ENCODE data around the gene SPRN. TPM values are rescaled to one million over a fixed set of nuclear protein-coding genes. Genes with fewer than 3 reads are reported as not detected.

SPRN gene
- total and polyA plus RNA-seq, 2 of the 4 experiments (the other 2 are of a cell fraction) = 0.36 to 2.3 TPM

- ChIA-PET POLR2A (ENCODE audit: unreplicated experiment) (no interaction called here), CTCF (no interaction called here)
- ATAC-seq (ENCODE audit: low read depth) (no peak), DNase-seq (no peak)
- Histone ChIP-seq H3K4me2 (ENCODE audit: low read depth, low read length) (no peak overlapping the region), H3K4me3 (ENCODE audit: insufficient read depth, low read depth, low read length) (no peak overlapping the region), H3K56ac (ENCODE audit: extremely low read depth, insufficient read depth, low read length) (no peak overlapping the region), H4K5ac (ENCODE audit: low read depth, low read length) (no peak overlapping the region), H4K20me1 (ENCODE audit: insufficient read depth, low read length) (no peaks in the 10 kb centered on the region), H3K9me3 (ENCODE audit: control insufficient read depth, insufficient read depth, low read length) (no peaks in the 10 kb centered on the region), H3K9me1 (ENCODE audit: insufficient read depth, low read length) (no peaks in the 10 kb centered on the region), H2BK20ac (ENCODE audit: low read depth, low read length) (no peak overlapping the region), H3K4ac (ENCODE audit: low read depth, low read length) (no peak overlapping the region), H3K27ac (ENCODE audit: insufficient read depth, low read length) (no peak overlapping the region), H2BK120ac (ENCODE audit: low read depth, low read length) (no peak overlapping the region), H2BK15ac (ENCODE audit: low read depth, low read length) (no peak overlapping the region), H3K79me1 (ENCODE audit: low read depth in 1 of 2, low read length in 2 of 2) (no peaks in the 10 kb centered on the region), H3K36me3 (ENCODE audit: control insufficient read depth, insufficient read depth, low read length) (no peaks in the 10 kb centered on the region), H3K14ac (replicated peaks; ENCODE audit: low read depth, low read length) (no peak overlapping the region), H3K27me3 (ENCODE audit: control insufficient read depth, insufficient read depth, low read length) (no peaks in the 10 kb centered on the region), H2BK5ac (ENCODE audit: low read depth, low read length, poor library complexity, severe bottlenecking) (no peak overlapping the region), H3K4me1 (ENCODE audit: control insufficient read depth, insufficient read depth, low read length) (no peaks in the 10 kb centered on the region), H2AFZ (replicated peaks; ENCODE audit: low read length, poor library complexity) (no peak overlapping the region), H3K23ac (ENCODE audit: low read depth, low read length) (no peak overlapping the region), H4K8ac (ENCODE audit: low read depth in 2 of 2, low read length in 2 of 2) (no peak overlapping the region), H3K18ac (ENCODE audit: low read depth, low read length) (no peak overlapping the region), H2AK5ac (ENCODE audit: low read depth, low read length) (no peak overlapping the region), H3K9ac (ENCODE audit: low read depth, low read length) (no peak overlapping the region), H4K91ac (ENCODE audit: insufficient read depth, low read depth, low read length) (no peak overlapping the region), H2AK9ac (replicated peaks; ENCODE audit: low read depth, low read length, poor library complexity) (no peak overlapping the region)
- WGBS, 2 experiments (ENCODE audit: extremely low coverage in 2 of 2, insufficient read length in 1 of 2) = 0% methylated on average over 1 of the region's 2 CpGs; no CpG with 5 or more reads in 1 of the 2 experiments
- BruUV-seq (replicated peaks) = no TSS peak
- dilution Hi-C loops (cut with HindIII; ENCODE audit: low sequenced_read_pairs, unreplicated experiment) (no loop called here), intact Hi-C loops (cut with micrococcal nuclease) (no loop called here), in situ Hi-C loops (cut with MboI; ENCODE audit: low sequenced_read_pairs) (no loop called here)
- TF ChIP-seq FOS (IDR thresholded peaks at IDR 0.05; ENCODE audit: low read depth, low read length) (no peak), CEBPB (IDR thresholded peaks at IDR 0.05; ENCODE audit: low read depth, low read length) (no peak), SMC3 (IDR thresholded peaks at IDR 0.05; ENCODE audit: low read depth, low read length) (no peak), CHD1 (IDR thresholded peaks at IDR 0.05; ENCODE audit: low read depth, low read length) (no peak), NFE2L2 (IDR thresholded peaks at IDR 0.05; ENCODE audit: low read depth, low read length) (no peak), MXI1 (IDR thresholded peaks at IDR 0.05; ENCODE audit: borderline replicate concordance, low read depth, low read length) (no peak), RCOR1 (IDR thresholded peaks at IDR 0.05; ENCODE audit: insufficient replicate concordance, low read length) (no peak), RFX5 (IDR thresholded peaks at IDR 0.05; ENCODE audit: low read depth, low read length) (no peak), MAFK (IDR thresholded peaks at IDR 0.05; ENCODE audit: low read depth, low read length) (no peak), CTCF (conservative IDR thresholded peaks at IDR 0.05; ENCODE audit: low read depth, low read length) (no peak), ELK1 (IDR thresholded peaks at IDR 0.05; ENCODE audit: borderline replicate concordance, low read depth, low read length) (no peak), USF2 (IDR thresholded peaks at IDR 0.05; ENCODE audit: low read depth, low read length) (no peak), MAZ (IDR thresholded peaks at IDR 0.05; ENCODE audit: borderline replicate concordance, low read depth, low read length) (no peak), RAD21 (IDR thresholded peaks at IDR 0.05; ENCODE audit: low read length) (no peak), BHLHE40 (IDR thresholded peaks at IDR 0.05; ENCODE audit: low read depth, low read length) (no peak), POLR2A (IDR thresholded peaks at IDR 0.05; ENCODE audit: low read depth, low read length) (no peak)
Observed at GRCh38 chr10:133474027-133474426, 49.6 kb upstream of the SPRN start.

All from IMR-90 (cell line).